ENCODE measurements around the gene SLC1A1. TPM values are rescaled to one million over a fixed set of nuclear protein-coding genes. Genes with fewer than 3 reads are reported as not detected.

Gene SLC1A1
- total RNA-seq, 1 donor from 2014 or later: 1.4 TPM

DNA sequence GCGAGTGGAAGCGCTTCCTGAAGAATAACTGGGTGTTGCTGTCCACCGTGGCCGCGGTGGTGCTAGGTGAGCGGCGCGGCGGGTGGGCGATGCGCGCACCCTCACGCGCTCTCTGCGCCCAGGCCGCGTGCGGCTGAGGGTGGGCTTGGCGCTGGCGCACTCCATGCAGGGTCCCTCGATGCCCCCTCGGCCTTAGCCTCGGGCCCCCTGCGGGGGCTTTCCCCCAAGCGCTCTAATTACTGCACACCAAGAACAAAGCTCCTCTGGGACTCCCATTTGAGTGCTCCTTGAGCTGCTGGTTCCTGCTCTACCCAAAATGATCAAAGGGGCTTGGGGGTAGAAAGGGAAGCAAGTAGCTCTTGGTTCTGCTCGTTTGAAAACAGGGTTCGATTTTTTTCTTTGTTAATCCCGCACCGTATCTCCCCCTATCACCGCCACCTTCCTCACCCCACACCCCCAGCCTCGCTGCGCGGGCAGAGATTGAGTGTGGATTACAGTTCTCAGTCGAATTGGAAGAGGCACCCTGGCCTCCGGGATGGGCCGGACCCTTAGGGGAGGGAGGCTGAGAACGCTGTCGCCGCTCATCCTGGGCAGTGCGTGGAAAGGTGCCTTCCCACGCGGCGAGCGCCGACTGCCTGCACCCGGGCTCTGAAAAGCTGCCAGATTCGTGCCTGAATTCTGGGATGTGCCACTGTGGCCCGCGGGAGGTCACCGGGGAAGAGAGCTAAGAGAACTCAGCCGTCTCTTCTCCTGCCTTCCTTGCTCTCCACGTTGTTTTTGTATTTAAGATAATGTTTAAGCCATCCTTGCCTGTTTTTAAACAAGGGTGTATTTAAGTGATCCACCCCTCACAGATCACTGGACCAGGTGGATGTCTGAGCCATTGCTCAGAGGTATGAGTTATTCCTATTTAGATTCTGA, 697 bp downstream of the SLC1A1 start:
- peaks cover 19% of the 10 kb centered on the region for H3K4me1 Mint-ChIP-seq
- TF ChIP-seq, protein P1, sequence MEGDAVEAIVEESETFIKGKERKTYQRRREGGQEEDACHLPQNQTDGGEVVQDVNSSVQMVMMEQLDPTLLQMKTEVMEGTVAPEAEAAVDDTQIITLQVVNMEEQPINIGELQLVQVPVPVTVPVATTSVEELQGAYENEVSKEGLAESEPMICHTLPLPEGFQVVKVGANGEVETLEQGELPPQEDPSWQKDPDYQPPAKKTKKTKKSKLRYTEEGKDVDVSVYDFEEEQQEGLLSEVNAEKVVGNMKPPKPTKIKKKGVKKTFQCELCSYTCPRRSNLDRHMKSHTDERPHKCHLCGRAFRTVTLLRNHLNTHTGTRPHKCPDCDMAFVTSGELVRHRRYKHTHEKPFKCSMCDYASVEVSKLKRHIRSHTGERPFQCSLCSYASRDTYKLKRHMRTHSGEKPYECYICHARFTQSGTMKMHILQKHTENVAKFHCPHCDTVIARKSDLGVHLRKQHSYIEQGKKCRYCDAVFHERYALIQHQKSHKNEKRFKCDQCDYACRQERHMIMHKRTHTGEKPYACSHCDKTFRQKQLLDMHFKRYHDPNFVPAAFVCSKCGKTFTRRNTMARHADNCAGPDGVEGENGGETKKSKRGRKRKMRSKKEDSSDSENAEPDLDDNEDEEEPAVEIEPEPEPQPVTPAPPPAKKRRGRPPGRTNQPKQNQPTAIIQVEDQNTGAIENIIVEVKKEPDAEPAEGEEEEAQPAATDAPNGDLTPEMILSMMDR (IDR thresholded peaks at IDR 0.05): no peak
- no peak for DNase-seq
- no peaks in the 10 kb centered on the region for H3K9me3 Mint-ChIP-seq
- ATAC-seq (ENCODE audit: low read depth): peak; percentile 16
- CTCF ChIA-PET: no interaction called here
- intact Hi-C loops (cut with micrococcal nuclease): no loop called here
- H3K4me3 Mint-ChIP-seq: peak overlapping the region; percentile 76
- H3K27me3 Mint-ChIP-seq: peaks cover 43% of the 10 kb centered on the region
- no peaks in the 10 kb centered on the region for H3K36me3 Mint-ChIP-seq (ENCODE audit: low read depth)
- no peak overlapping the region for H3K27ac Mint-ChIP-seq
- POLR2A ChIA-PET: interaction anchor here (1.1 to 1.4 kb wide), 2 partner anchors 26 to 188 kb away, joined by 3 to 5 read pairs; partner anchors contain the start of gene CDC37L1

DNA sequence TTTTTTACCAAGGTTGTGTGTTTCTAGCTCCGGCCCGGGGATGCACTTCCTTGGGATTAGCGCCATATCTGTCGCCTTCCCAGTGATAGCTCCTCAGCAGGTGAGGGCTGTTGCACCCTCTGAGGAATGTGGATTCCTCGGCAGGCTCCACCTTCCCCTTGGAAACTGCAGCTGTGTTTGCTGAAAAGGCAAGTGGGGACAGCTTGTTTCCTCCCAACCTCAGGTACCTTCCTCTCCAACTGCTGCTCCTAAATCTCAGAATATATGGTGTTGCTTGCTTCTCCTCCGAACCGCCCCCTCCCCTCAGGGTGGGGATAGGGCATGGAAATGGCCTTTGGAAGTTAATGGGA, 1.3 kb downstream of the SLC1A1 start:
- CTCF ChIA-PET: no interaction called here
- Mint-ChIP-seq H3K27ac (no peak overlapping the region), H3K27me3 (peaks cover 43% of the 10 kb centered on the region), H3K4me1 (peaks cover 19% of the 10 kb centered on the region), H3K9me3 (no peaks in the 10 kb centered on the region), H3K4me3 (peak overlapping the region; percentile 76), H3K36me3 (ENCODE audit: low read depth) (no peaks in the 10 kb centered on the region)
- intact Hi-C loops (cut with micrococcal nuclease): no loop called here
- ATAC-seq (ENCODE audit: low read depth) (no peak), DNase-seq (no peak)
- POLR2A ChIA-PET: interaction anchor here (1.4 kb wide), 1 partner anchor 27 kb away, joined by 5 read pairs; no protein-coding TSS in a partner anchor
- TF ChIP-seq, protein P1 (IDR thresholded peaks at IDR 0.05): no peak

DNA sequence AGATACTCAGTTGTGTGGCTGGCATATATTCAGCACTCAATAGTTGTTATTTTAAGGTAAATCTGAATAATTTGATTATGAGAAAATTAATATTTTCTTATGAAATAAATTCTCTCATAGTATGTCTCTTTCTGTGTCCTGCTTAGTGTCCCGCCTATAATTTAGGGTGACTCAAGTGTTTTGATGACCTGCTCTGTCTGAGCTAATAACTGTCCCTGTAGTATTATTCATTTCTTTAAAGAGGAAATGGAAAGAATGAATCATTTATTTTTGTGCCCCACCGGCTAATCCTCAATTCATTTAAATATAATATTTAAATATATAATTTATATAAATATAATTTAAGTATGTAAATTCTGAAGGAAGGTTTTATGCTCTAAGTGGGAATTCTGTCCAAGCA, 4.1 kb downstream of the SLC1A1 start:
- Mint-ChIP-seq H3K27me3 (peaks cover 35% of the 10 kb centered on the region), H3K4me1 (peaks cover 18% of the 10 kb centered on the region), H3K27ac (no peak overlapping the region), H3K9me3 (no peaks in the 10 kb centered on the region), H3K36me3 (ENCODE audit: low read depth) (no peaks in the 10 kb centered on the region), H3K4me3 (no peak overlapping the region)
- TF ChIP-seq, protein P1 (IDR thresholded peaks at IDR 0.05): no peak
- no peak for ATAC-seq (ENCODE audit: low read depth)
- intact Hi-C loops (cut with micrococcal nuclease): no loop called here
- ChIA-PET POLR2A (no interaction called here), CTCF (no interaction called here)
- DNase-seq: no peak

DNA sequence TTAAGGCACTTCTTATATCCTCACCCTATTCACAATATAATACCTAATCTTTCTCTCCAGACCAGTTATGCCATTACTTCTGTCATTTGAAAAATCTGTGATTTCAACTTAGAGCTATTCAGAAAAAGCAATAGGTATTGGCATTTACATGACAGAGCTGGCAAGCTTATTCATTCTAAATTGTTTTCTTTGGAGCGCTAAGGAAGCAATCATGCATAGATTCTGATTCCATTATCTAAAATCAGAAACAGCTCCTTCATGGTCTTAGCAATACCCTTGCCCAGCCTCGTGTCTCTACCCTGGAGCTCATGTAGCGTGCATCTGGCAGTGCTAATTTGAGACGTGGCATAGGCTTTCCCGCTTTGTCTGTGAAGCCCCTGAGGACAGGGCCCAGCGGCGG, 4.5 kb downstream of the SLC1A1 start:
- TF ChIP-seq, protein P1 (IDR thresholded peaks at IDR 0.05): no peak
- ChIA-PET CTCF (no interaction called here), POLR2A (no interaction called here)
- Mint-ChIP-seq H3K4me1 (peaks cover 14% of the 10 kb centered on the region), H3K9me3 (no peaks in the 10 kb centered on the region), H3K27ac (no peak overlapping the region), H3K4me3 (no peak overlapping the region), H3K27me3 (peaks cover 32% of the 10 kb centered on the region), H3K36me3 (ENCODE audit: low read depth) (no peaks in the 10 kb centered on the region)
- DNase-seq: no peak
- intact Hi-C loops (cut with micrococcal nuclease): no loop called here
- ATAC-seq (ENCODE audit: low read depth): no peak

DNA sequence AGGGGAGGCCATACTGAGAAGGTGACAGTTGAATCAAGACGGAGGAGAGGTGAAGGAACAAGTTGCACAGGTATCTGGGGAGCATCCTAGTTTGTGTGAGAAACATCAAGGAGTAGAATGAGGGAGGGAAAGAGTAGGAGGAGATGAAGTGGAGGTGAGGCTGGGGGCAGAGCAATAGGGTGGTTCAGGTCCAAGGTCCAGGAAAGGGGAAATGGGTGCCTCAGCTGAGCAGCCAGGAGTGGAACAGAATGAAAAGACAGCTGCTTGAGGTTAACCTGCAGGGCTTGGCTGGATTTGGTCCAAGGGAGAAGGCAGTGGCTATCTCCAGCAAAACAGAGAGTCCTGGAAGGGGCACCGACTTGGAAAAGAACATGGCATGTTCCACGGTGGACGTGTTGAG, 5.3 kb downstream of the SLC1A1 start:
- intact Hi-C loops (cut with micrococcal nuclease): no loop called here
- H3K27ac Mint-ChIP-seq: no peak overlapping the region
- ChIA-PET POLR2A (no interaction called here), CTCF (no interaction called here)
- no peak for ATAC-seq (ENCODE audit: low read depth)
- H3K9me3 Mint-ChIP-seq: no peaks in the 10 kb centered on the region
- peaks cover 29% of the 10 kb centered on the region for H3K27me3 Mint-ChIP-seq
- peaks cover 12% of the 10 kb centered on the region for H3K4me1 Mint-ChIP-seq
- no peak for DNase-seq
- no peak overlapping the region for H3K4me3 Mint-ChIP-seq
- no peaks in the 10 kb centered on the region for H3K36me3 Mint-ChIP-seq (ENCODE audit: low read depth)
- TF ChIP-seq, protein P1 (IDR thresholded peaks at IDR 0.05): no peak
